ENCODE data around the gene MKNK1. TPM values are rescaled to one million over a fixed set of nuclear protein-coding genes. Genes with fewer than 3 reads are reported as not detected.

The MKNK1 gene
- total and polyA plus RNA-seq, 7 donors = 19.3 to 52.6 (median 34.6) TPM

GRCh38 chr1:46569116-46569515 lies 35.0 kb downstream of the MKNK1 start:
- TF ChIP-seq CTCF (IDR thresholded peaks at IDR 0.05) = no peak
- DNase-seq (no peak), ATAC-seq (no peak)
- H3K4me1 ChIP-seq = no peaks in the 10 kb centered on the region
- H3K27ac ChIP-seq = no peak overlapping the region
- H3K27me3 ChIP-seq (ENCODE audit: insufficient read depth in 3 of 3, low read length in 2 of 3) = no peaks in the 10 kb centered on the region
- intact Hi-C loops (cut with DNase I) = no loop called here
- peaks cover 7 to 97% of the 10 kb centered on the region in 2 donors for H3K36me3 ChIP-seq (ENCODE audit: insufficient read depth in 1 of 2, low read depth in 1 of 2)
- no peak overlapping the region for H3K4me3 ChIP-seq
- WGBS, 3 donors = 67 to 75% (median 73%) methylated on average over 4 of the region's 4 CpGs
- no peaks in the 10 kb centered on the region for H3K9me3 ChIP-seq

- 82 to 87% (median 86%) methylated on average over 6 of the region's 6 CpGs for WGBS, 3 donors
- no peaks in the 10 kb centered on the region for H3K27me3 ChIP-seq (ENCODE audit: insufficient read depth in 3 of 3, low read length in 2 of 3)
Measured at GRCh38 chr1:46568461-46568891, 35.6 kb downstream of the MKNK1 start.

GRCh38 chr1:46563341-46563740 lies 40.7 kb downstream of the MKNK1 start:
- H3K27ac ChIP-seq = no peak overlapping the region
- no peaks in the 10 kb centered on the region for H3K9me3 ChIP-seq
- no peak for TF ChIP-seq CTCF (IDR thresholded peaks at IDR 0.05)
- no peaks in the 10 kb centered on the region for H3K4me1 ChIP-seq
- 86 to 91% (median 89%) methylated on average over 4 of the region's 4 CpGs for WGBS, 3 donors
- peaks cover 3 to 99% of the 10 kb centered on the region in 2 donors for H3K36me3 ChIP-seq (ENCODE audit: insufficient read depth in 1 of 2, low read depth in 1 of 2)
- ATAC-seq (no peak), DNase-seq (no peak)
- intact Hi-C loops (cut with DNase I) = no loop called here
- H3K4me3 ChIP-seq = no peak overlapping the region
- H3K27me3 ChIP-seq (ENCODE audit: insufficient read depth in 3 of 3, low read length in 2 of 3) = no peaks in the 10 kb centered on the region

More at GRCh38 chr1:46568461-46568891, 35.6 kb downstream of the MKNK1 start:
- intact Hi-C loops (cut with DNase I) = no loop called here
- Histone ChIP-seq H3K4me1 (no peaks in the 10 kb centered on the region), H3K36me3 (ENCODE audit: insufficient read depth in 1 of 2, low read depth in 1 of 2) (peaks cover 7 to 96% of the 10 kb centered on the region in 2 donors), H3K9me3 (no peaks in the 10 kb centered on the region), H3K4me3 (no peak overlapping the region), H3K27ac (no peak overlapping the region)
- ATAC-seq (no peak), DNase-seq (no peak)
- no peak for TF ChIP-seq CTCF (IDR thresholded peaks at IDR 0.05)

GRCh38 chr1:46562498-46562897 lies 41.6 kb downstream of the MKNK1 start:
- Histone ChIP-seq H3K9me3 (no peaks in the 10 kb centered on the region), H3K4me3 (no peak overlapping the region), H3K36me3 (ENCODE audit: insufficient read depth in 1 of 2, low read depth in 1 of 2) (peaks cover 3 to 99% of the 10 kb centered on the region in 2 donors), H3K4me1 (no peaks in the 10 kb centered on the region), H3K27me3 (ENCODE audit: insufficient read depth in 3 of 3, low read length in 2 of 3) (no peaks in the 10 kb centered on the region), H3K27ac (no peak overlapping the region)
- intact Hi-C loops (cut with DNase I) = no loop called here
- TF ChIP-seq CTCF (IDR thresholded peaks at IDR 0.05) = no peak
- ATAC-seq (no peak), DNase-seq (no peak)
- WGBS, 3 donors = 91 to 94% (median 92%) methylated on average over 15 of the region's 15 CpGs

GRCh38 chr1:46558966-46559365 lies 45.1 kb downstream of the MKNK1 start:
- no peaks in the 10 kb centered on the region for H3K4me1 ChIP-seq
- H3K27ac ChIP-seq = no peak overlapping the region
- H3K27me3 ChIP-seq (ENCODE audit: insufficient read depth in 3 of 3, low read length in 2 of 3) = no peaks in the 10 kb centered on the region
- no peak for TF ChIP-seq CTCF (IDR thresholded peaks at IDR 0.05)
- H3K36me3 ChIP-seq (ENCODE audit: insufficient read depth in 1 of 2, low read depth in 1 of 2) = peaks cover 0 to 68% of the 10 kb centered on the region in 2 donors
- H3K9me3 ChIP-seq = no peaks in the 10 kb centered on the region
- ATAC-seq = no peak
- no peak overlapping the region for H3K4me3 ChIP-seq
- WGBS, 3 donors = 92 to 95% (median 93%) methylated on average over 8 of the region's 8 CpGs
- DNase-seq = no peak
- intact Hi-C loops (cut with DNase I) = no loop called here

Measured in psoas muscle (tissue), 8 donors.